Posterior cingulate gyrus (tissue), 11 donors: ENCODE results near the gene CAMTA1.

Experiments
- DNase-seq, 10 donors: peaks; one replicate each; pipeline versions ENCODE4 v3.0.0 to v3.0.0-alpha.2; 2020 to 2021; ENCODE audit warnings: mixed read lengths in 3 of 10
- intact Hi-C: fragments of 100-400 bp; cut with DNase I; formaldehyde crosslinking; loops from one replicate; pipeline ENCODE4 v1.15.1; 2023

CAMTA1 gene

GRCh38 chr1:7107109-7107830, 322.0 kb downstream of the CAMTA1 start:
- intact Hi-C loops = no loop called here
- DNase-seq = peak in 2 of 10 donors; percentile 19 to 59

GRCh38 chr1:7108251-7108650, 323.0 kb downstream of the CAMTA1 start:
- no peak for DNase-seq
- intact Hi-C loops = no loop called here

- DNase-seq = peak in 3 of 10 donors; percentile 14 to 49 (median 21)
- intact Hi-C loops = no loop called here
Measured at GRCh38 chr1:7109901-7110300, 324.6 kb downstream of the CAMTA1 start.

- intact Hi-C loops = no loop called here
- peak in 2 of 10 donors; percentile 26 to 55 for DNase-seq
Measured at GRCh38 chr1:7110321-7110720, 325.1 kb downstream of the CAMTA1 start.

- intact Hi-C loops = no loop called here
- DNase-seq = peak in 1 of 10 donors; percentile 38
Measured at GRCh38 chr1:7111853-7112252, 326.6 kb downstream of the CAMTA1 start.

GRCh38 chr1:7113136-7113535, 327.9 kb downstream of the CAMTA1 start:
- peak in 1 of 10 donors; percentile 62 for DNase-seq
- intact Hi-C loops = no loop called here

GRCh38 chr1:7113822-7114221, 328.6 kb downstream of the CAMTA1 start:
- no peak for DNase-seq
- intact Hi-C loops = no loop called here

GRCh38 chr1:7116001-7116400, 330.7 kb downstream of the CAMTA1 start:
- DNase-seq = no peak
- intact Hi-C loops = no loop called here

- DNase-seq = peak in 2 of 10 donors; percentile 20 to 27
- intact Hi-C loops = no loop called here
Measured at GRCh38 chr1:7117399-7118281, 332.4 kb downstream of the CAMTA1 start.

- DNase-seq = no peak
Measured at GRCh38 chr1:7119156-7119555, 333.9 kb downstream of the CAMTA1 start.

GRCh38 chr1:7120863-7121621, 335.8 kb downstream of the CAMTA1 start:
- DNase-seq = no peak
- intact Hi-C loops = no loop called here

More at GRCh38 chr1:7119156-7119555, 333.9 kb downstream of the CAMTA1 start:
- intact Hi-C loops = no loop called here

- peak; percentile 27 to 90 (median 60) for DNase-seq
- intact Hi-C loops = no loop called here
Measured at GRCh38 chr1:7121622-7121988, 336.4 kb downstream of the CAMTA1 start.

GRCh38 chr1:7127322-7128075, 342.2 kb downstream of the CAMTA1 start:
- intact Hi-C loops = no loop called here
- DNase-seq = no peak

- no peak for DNase-seq
- intact Hi-C loops = no loop called here
Measured at GRCh38 chr1:7128293-7128692, 343.0 kb downstream of the CAMTA1 start.

- DNase-seq = peak in 1 of 10 donors; percentile 29
- intact Hi-C loops = no loop called here
Measured at GRCh38 chr1:7130127-7130526, 344.9 kb downstream of the CAMTA1 start.

GRCh38 chr1:7135493-7135892, 350.2 kb downstream of the CAMTA1 start:
- intact Hi-C loops = no loop called here
- DNase-seq = no peak

GRCh38 chr1:7136166-7136953, 351.1 kb downstream of the CAMTA1 start:
- DNase-seq = no peak
- intact Hi-C loops = no loop called here

GRCh38 chr1:7140251-7140650, 355.0 kb downstream of the CAMTA1 start:
- intact Hi-C loops = no loop called here
- DNase-seq = no peak

- intact Hi-C loops = no loop called here
- peak in 1 of 10 donors; percentile 59 for DNase-seq
Measured at GRCh38 chr1:7145947-7146346, 360.7 kb downstream of the CAMTA1 start.
